Activated T-helper 17 cell treated with anti-CD3 and anti-CD28 coated beads, Interleukin-2, amount 50 U/mL, for 72 hours (primary cell): ENCODE measurements around the gene TGFBR3L. TPM values are rescaled to one million over a fixed set of nuclear protein-coding genes. Genes with fewer than 3 reads are reported as not detected.
A peak's percentile ranks its signal among the peaks of the same experiment; 100 is the strongest.

Experiments used
- ATAC-seq: fragments of 150-1000 bp; cut with Tn5 transposase; replicated peaks from 2 replicates; pipeline ENCODE4 v1.10.0; 2021; ENCODE audit warnings: mild to moderate bottlenecking, moderate library complexity
- H3K27ac Mint-ChIP-seq: one replicate; pipeline ENCODE4 v1.8.0; 2022; ENCODE audit warnings: mixed read lengths
- H3K27me3 Mint-ChIP-seq: one replicate; pipeline ENCODE4 v1.8.0; 2022; ENCODE audit warnings: mixed read lengths
- H3K36me3 Mint-ChIP-seq: one replicate; pipeline ENCODE4 v1.8.0; 2022; ENCODE audit warnings: low read depth, mild to moderate bottlenecking, mixed read lengths
- H3K4me1 Mint-ChIP-seq: one replicate; pipeline ENCODE4 v1.8.0; 2022; ENCODE audit warnings: mixed read lengths
- H3K4me3 Mint-ChIP-seq: one replicate; pipeline ENCODE4 v1.8.0; 2022; ENCODE audit warnings: mild to moderate bottlenecking, mixed read lengths
- H3K9me3 Mint-ChIP-seq: one replicate; pipeline ENCODE4 v1.8.0; 2022; ENCODE audit warnings: mixed read lengths
- total RNA-seq, 2 donors: library from RNA; stranded (reverse); gene quantifications; one replicate each; pipeline ENCODE4 v1.2.3, GENCODE V29; 2022

TGFBR3L gene
- total RNA-seq, 2 donors from 2014 or later: 3.7 to 7.6 TPM

GRCh38 chr19:7931221-7932061 lies 16.8 kb downstream of the TGFBR3L start:
- H3K36me3 Mint-ChIP-seq: peaks cover 52% of the 10 kb centered on the region
- peaks cover 10% of the 10 kb centered on the region for H3K4me1 Mint-ChIP-seq
- H3K27me3 Mint-ChIP-seq: no peaks in the 10 kb centered on the region
- H3K27ac Mint-ChIP-seq: no peak overlapping the region
- no peak for ATAC-seq
- no peak overlapping the region for H3K4me3 Mint-ChIP-seq
- no peaks in the 10 kb centered on the region for H3K9me3 Mint-ChIP-seq

GRCh38 chr19:7932276-7932929 lies 17.8 kb downstream of the TGFBR3L start:
- no peak for ATAC-seq
- H3K4me1 Mint-ChIP-seq: peaks cover 10% of the 10 kb centered on the region
- no peaks in the 10 kb centered on the region for H3K27me3 Mint-ChIP-seq
- no peaks in the 10 kb centered on the region for H3K9me3 Mint-ChIP-seq
- no peak overlapping the region for H3K27ac Mint-ChIP-seq
- H3K36me3 Mint-ChIP-seq: peaks cover 60% of the 10 kb centered on the region
- H3K4me3 Mint-ChIP-seq: no peak overlapping the region

- Mint-ChIP-seq H3K9me3 (no peaks in the 10 kb centered on the region), H3K4me3 (no peak overlapping the region), H3K4me1 (peaks cover 10% of the 10 kb centered on the region), H3K27ac (no peak overlapping the region), H3K36me3 (peaks cover 65% of the 10 kb centered on the region), H3K27me3 (no peaks in the 10 kb centered on the region)
- ATAC-seq: no peak
Observed at GRCh38 chr19:7932930-7933300, 18.3 kb downstream of the TGFBR3L start.

- H3K4me3 Mint-ChIP-seq: no peak overlapping the region
- H3K36me3 Mint-ChIP-seq: peaks cover 67% of the 10 kb centered on the region
Observed at GRCh38 chr19:7933411-7933810, 18.8 kb downstream of the TGFBR3L start.

GRCh38 chr19:7933828-7934725 lies 19.4 kb downstream of the TGFBR3L start:
- no peak for ATAC-seq
- Mint-ChIP-seq H3K4me3 (no peak overlapping the region), H3K9me3 (no peaks in the 10 kb centered on the region), H3K27ac (no peak overlapping the region), H3K27me3 (no peaks in the 10 kb centered on the region), H3K36me3 (peaks cover 71% of the 10 kb centered on the region), H3K4me1 (peaks cover 6% of the 10 kb centered on the region)

More at GRCh38 chr19:7933411-7933810, 18.8 kb downstream of the TGFBR3L start:
- Mint-ChIP-seq H3K9me3 (no peaks in the 10 kb centered on the region), H3K27me3 (no peaks in the 10 kb centered on the region), H3K27ac (no peak overlapping the region), H3K4me1 (peaks cover 8% of the 10 kb centered on the region)
- ATAC-seq: no peak

GRCh38 chr19:7934766-7935165 lies 20.1 kb downstream of the TGFBR3L start:
- no peak overlapping the region for H3K4me3 Mint-ChIP-seq
- H3K36me3 Mint-ChIP-seq: peaks cover 77% of the 10 kb centered on the region
- no peak overlapping the region for H3K27ac Mint-ChIP-seq
- no peak for ATAC-seq
- H3K27me3 Mint-ChIP-seq: no peaks in the 10 kb centered on the region
- peaks cover 5% of the 10 kb centered on the region for H3K4me1 Mint-ChIP-seq
- no peaks in the 10 kb centered on the region for H3K9me3 Mint-ChIP-seq

- H3K9me3 Mint-ChIP-seq: no peaks in the 10 kb centered on the region
- peaks cover 67% of the 10 kb centered on the region for H3K36me3 Mint-ChIP-seq
- peak overlapping the region; percentile 32 for H3K27ac Mint-ChIP-seq
- H3K4me1 Mint-ChIP-seq: peaks cover 22% of the 10 kb centered on the region
- no peak overlapping the region for H3K4me3 Mint-ChIP-seq
- no peaks in the 10 kb centered on the region for H3K27me3 Mint-ChIP-seq
- ATAC-seq: no peak
Observed at GRCh38 chr19:7940841-7941240, 26.2 kb downstream of the TGFBR3L start.

- no peaks in the 10 kb centered on the region for H3K9me3 Mint-ChIP-seq
- H3K27ac Mint-ChIP-seq: peak overlapping the region; percentile 94
- ATAC-seq: no peak
Observed at GRCh38 chr19:7941895-7942596, 27.4 kb downstream of the TGFBR3L start.

GRCh38 chr19:7942981-7943443 lies 28.4 kb downstream of the TGFBR3L start:
- H3K4me3 Mint-ChIP-seq: peak overlapping the region; percentile 98
- H3K36me3 Mint-ChIP-seq: peaks cover 46% of the 10 kb centered on the region
- peak overlapping the region; percentile 94 for H3K27ac Mint-ChIP-seq
- no peaks in the 10 kb centered on the region for H3K27me3 Mint-ChIP-seq
- peaks cover 22% of the 10 kb centered on the region for H3K4me1 Mint-ChIP-seq
- no peaks in the 10 kb centered on the region for H3K9me3 Mint-ChIP-seq
- peak; percentile 10 for ATAC-seq

More at GRCh38 chr19:7941895-7942596, 27.4 kb downstream of the TGFBR3L start:
- peak overlapping the region; percentile 98 for H3K4me3 Mint-ChIP-seq
- H3K27me3 Mint-ChIP-seq: no peaks in the 10 kb centered on the region
- H3K36me3 Mint-ChIP-seq: peaks cover 54% of the 10 kb centered on the region
- H3K4me1 Mint-ChIP-seq: peaks cover 22% of the 10 kb centered on the region

- peak within 1 kb of the TSS; percentile 98 for H3K4me3 Mint-ChIP-seq
- H3K27ac Mint-ChIP-seq: peak within 1 kb of the TSS; percentile 94
- peaks cover 22% of the 10 kb centered on the region for H3K4me1 Mint-ChIP-seq
- ATAC-seq: peak; percentile 99
- no peaks in the 10 kb centered on the region for H3K27me3 Mint-ChIP-seq
- H3K36me3 Mint-ChIP-seq: peaks cover 40% of the 10 kb centered on the region
- H3K9me3 Mint-ChIP-seq: no peaks in the 10 kb centered on the region
Observed at GRCh38 chr19:7943444-7944176, 29.0 kb downstream of the TGFBR3L start, which contains the start of gene TIMM44. TSS of gene TIMM44 (minus strand) at chr19:7943666. CDS start at chr19:7943651, 15 bp downstream.

- peaks cover 33% of the 10 kb centered on the region for H3K36me3 Mint-ChIP-seq
- H3K9me3 Mint-ChIP-seq: no peaks in the 10 kb centered on the region
- peak; percentile 57 for ATAC-seq
- peaks cover 18% of the 10 kb centered on the region for H3K4me1 Mint-ChIP-seq
- H3K4me3 Mint-ChIP-seq: peak overlapping the region; percentile 98
- peak overlapping the region; percentile 94 for H3K27ac Mint-ChIP-seq
- H3K27me3 Mint-ChIP-seq: no peaks in the 10 kb centered on the region
Observed at GRCh38 chr19:7944177-7944761, 29.6 kb downstream of the TGFBR3L start.

GRCh38 chr19:7947939-7948338 lies 33.3 kb downstream of the TGFBR3L start:
- Mint-ChIP-seq H3K4me1 (peaks cover 9% of the 10 kb centered on the region), H3K27me3 (no peaks in the 10 kb centered on the region), H3K9me3 (no peaks in the 10 kb centered on the region), H3K27ac (no peak overlapping the region), H3K4me3 (no peak overlapping the region), H3K36me3 (peaks cover 10% of the 10 kb centered on the region)
- no peak for ATAC-seq

GRCh38 chr19:7953060-7953459 lies 38.4 kb downstream of the TGFBR3L start:
- no peaks in the 10 kb centered on the region for H3K4me1 Mint-ChIP-seq
- H3K9me3 Mint-ChIP-seq: no peaks in the 10 kb centered on the region
- no peak overlapping the region for H3K4me3 Mint-ChIP-seq
- no peak overlapping the region for H3K27ac Mint-ChIP-seq
- peaks cover 6% of the 10 kb centered on the region for H3K36me3 Mint-ChIP-seq
- no peaks in the 10 kb centered on the region for H3K27me3 Mint-ChIP-seq
- no peak for ATAC-seq
